ENCODE data around the gene IFNGR1.

GRCh38 chr6:137246791-137247202 is 27.6 kb upstream of the IFNGR1 start:
- TF ChIP-seq CTCF (IDR thresholded peaks at IDR 0.05; ENCODE audit: insufficient read depth, low read depth, low read length) (no peak), EZH2 (IDR thresholded peaks at IDR 0.05; ENCODE audit: insufficient read depth, low read length) (no peak)
